Daoy (cell line): ENCODE data around the gene FMNL2. TPM values are rescaled to one million over a fixed set of nuclear protein-coding genes. Genes with fewer than 3 reads are reported as not detected.

ENCODE experiments used
- DNase-seq: peaks from one replicate; pipeline ENCODE4 v3.0.0-alpha.2; 2015; ENCODE audit warnings: low read depth
- total RNA-seq: library from RNA; depleted of rRNA; stranded (reverse); fragments of >200 nt; shearing (Covaris generic); gene quantifications from 2 replicates; pipeline ENCODE4 v1.2.3, GENCODE V29; 2014

The FMNL2 gene
- total RNA-seq, 1 experiment from 2014 or later, result 29.0 TPM

- no peak for DNase-seq
These were observed 112.9 kb downstream of the FMNL2 start for GRCh38 chr2:152447897-152448296.

DNA sequence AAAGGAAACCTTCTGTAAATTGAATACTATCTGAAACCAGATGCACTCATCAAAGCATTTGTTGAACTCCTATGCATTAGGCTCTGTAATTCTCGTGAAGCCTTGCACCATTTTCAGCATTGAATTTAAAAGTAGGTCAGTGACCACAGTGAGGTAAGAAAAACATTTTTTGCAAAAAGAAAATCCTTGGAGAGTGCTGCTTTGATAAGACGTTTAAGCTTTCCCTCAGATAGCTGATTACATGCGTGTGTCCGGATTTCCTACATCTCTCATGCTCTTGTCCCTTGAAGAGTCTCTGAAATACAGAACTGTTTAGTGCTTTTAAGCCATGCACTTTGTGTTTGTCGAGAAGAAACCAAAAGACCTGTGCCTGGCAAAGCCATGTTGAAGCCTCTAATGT lies 113.6 kb downstream of the FMNL2 start:
- no peak for DNase-seq

DNA sequence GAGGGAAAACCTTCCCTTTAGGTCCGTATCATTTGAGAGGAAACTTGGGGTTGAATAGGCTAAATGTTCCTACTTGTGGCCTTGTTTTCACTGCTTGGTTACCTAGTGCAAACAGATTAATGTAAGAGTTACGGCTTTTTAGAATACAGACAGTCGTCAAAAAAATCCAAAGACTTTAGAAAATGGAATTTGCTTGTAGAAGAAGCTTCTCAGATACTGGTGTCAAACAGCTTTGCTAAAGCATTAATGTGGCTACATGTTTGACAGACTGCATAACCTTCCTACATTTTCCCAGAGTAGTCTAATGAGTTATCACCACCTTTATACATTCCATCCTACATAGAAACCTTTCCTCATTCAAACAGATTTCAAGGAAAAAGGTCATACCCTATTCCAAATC lies 114.6 kb downstream of the FMNL2 start:
- DNase-seq, result no peak

DNA sequence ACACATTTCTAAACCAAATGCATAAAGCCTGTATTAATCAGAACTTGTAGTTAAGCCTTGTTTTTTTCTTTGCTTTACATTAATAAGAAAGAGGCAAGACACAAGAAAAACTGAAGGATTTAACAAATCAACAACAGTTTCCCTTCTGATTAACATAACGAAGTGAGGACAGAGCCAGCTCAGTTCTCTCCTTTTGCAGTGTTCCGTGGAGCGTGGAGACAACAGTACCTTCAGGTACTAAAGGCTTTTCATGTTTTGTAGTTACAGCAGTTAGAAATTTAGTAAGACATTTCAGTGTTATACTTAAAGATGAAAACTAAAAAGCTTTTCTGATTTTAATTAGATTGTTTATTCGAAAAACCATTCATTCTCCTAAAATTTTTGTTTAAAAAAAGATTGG lies 115.2 kb downstream of the FMNL2 start:
- DNase-seq, result no peak

DNA sequence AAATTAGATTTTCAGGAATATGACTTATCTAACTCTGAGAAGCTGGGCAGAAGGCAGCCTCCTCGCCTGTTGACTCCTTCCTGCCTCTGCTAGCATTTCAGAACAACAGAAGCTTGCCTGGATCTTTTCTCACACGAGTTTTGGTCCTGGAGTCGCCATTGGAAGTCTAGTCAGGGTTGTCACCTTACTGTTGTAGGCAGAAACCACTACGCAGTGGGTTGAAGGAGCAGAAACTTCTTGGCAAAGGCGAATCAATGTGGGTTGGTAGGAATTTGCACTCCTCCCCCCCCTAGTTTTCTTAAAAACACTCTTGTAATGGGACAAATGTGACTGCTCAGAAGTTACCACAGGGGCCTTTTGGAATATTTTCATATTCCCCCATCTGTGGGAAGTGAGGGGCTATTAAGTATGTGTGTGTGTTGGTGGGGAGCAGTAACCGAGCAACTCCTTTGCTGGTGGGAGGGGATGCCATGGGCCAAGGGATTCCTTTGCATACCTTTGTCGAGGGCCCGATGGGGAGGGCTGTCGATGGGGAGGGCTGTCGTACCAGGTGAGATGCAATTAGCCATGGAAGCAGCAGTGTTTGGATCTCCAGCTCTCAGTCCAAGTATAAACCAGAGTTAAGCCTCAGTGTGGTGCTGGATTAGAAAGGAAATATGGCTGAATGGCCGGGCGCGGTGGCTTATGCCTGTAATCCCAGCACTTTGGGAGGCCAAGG lies 117.4 kb downstream of the FMNL2 start:
- no peak for DNase-seq

DNA sequence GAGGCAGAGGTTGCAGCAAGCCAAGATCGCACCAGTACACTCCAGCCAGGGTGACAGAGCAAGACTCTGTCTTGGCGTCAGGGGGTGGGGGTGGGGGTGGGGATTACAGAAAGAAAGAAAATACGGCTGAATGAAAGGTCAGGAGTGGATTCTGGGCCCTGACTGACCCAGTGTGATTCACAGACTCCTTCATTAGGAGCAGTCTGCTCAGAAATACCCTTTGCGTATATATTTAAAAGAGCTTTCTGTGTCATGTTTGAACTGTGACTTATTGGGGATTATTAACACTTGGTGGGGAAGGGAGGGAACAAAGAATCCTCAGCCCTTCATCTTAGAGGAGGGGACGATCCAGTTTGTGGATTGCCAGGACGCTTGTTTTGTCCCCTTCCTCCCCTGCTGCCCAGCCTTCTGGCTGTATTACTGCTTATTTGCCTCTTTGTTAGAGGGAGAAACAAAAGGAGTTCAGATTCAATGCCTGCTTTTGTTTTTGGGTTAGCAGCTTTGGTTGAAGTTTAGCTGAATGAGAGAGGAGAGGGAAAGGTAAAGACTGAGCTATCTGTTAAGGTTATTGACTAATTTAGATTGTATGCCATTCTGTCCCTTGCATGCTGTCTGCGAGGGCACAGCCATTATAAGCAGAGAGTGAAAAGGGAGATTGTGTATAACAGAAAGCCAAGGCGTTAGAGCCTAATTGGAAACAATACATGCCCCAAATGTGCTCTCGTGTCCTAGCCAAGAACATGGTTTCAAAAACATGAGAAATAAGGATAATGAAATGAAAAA lies 118.3 kb downstream of the FMNL2 start:
- no peak for DNase-seq

- DNase-seq, result no peak
These were observed 119.4 kb downstream of the FMNL2 start for GRCh38 chr2:152454371-152454770.

DNA sequence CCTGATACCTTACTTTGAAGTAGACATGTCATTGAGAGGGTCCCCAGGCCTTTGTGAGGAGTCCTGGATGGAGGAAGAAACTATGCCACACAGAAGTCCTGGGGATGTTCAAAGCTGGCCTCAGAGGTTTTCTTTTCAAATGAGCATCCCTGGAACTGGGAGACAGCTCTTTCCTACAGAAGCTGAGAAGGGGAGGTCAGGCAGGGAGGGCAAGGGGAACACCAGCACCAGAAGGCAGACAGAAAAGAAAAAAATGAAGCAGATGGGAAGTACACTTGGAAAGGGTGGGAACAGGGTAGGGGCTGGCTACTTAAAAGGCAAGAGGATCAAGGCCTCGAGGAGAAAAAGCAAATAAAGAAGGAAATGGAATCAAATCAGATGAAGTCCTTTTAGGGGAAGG lies 120.0 kb downstream of the FMNL2 start:
- no peak for DNase-seq

DNA sequence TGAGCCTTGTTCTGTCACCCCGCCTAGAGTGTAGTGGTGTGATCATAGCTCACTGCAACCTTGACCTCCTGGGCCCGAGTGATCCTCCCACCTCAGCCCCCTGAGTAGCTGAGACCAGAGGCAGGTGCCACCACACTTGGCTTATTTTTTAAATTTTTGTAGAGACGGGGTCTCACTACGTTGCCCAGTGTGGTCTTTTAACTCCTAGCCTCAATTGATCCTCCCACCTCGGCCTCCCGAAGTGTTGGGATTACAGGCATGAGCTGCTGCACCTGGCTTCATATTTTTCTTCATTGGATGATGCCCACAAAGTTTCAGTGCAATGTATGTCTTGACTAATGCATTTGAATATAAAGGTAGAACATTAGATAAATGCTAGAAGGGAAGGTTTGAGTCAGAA lies 120.8 kb downstream of the FMNL2 start:
- no peak for DNase-seq

DNA sequence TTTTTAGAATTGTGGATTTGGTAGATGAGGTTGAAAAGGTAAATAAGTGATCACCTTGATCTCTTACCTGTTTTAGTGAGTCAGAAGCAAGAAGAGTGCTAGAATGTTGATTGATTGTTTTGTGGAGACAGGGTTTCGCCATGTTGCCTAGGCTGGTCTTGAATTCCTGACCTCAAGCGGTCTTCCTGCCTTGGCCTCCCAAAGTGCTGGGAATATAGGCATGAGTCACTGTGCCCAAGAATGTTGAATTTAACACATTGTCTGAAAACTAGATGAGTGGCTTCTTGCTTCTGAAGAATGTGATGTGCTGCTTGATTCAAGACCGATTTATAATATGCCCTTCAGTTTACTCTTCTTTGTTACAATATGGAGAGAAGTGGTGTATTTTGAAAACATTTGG lies 121.3 kb downstream of the FMNL2 start:
- peak; percentile 58 for DNase-seq

DNA sequence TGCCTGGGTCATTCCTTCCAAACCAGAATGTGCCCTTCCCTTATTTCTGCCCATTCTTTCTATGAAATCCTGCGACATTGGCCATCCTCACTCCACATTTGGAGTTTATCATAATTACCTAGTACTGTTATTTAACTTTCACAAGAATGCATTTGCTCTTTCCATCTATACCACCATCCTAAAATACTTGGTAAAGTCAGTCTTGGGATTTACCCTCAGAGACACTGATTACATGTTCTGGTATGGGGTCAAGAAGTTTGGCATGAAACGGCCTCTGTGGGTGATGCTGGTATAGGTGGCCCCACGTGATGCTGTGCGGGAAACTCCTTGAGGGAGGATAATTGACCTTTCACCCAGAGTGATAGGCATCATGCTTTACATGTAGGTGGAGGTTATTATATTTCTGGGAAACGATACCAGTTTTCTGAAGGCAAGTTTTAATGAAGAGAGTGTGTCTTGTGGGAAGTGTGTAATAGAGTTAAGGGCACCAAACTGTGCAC lies 123.5 kb downstream of the FMNL2 start:
- no peak for DNase-seq

DNA sequence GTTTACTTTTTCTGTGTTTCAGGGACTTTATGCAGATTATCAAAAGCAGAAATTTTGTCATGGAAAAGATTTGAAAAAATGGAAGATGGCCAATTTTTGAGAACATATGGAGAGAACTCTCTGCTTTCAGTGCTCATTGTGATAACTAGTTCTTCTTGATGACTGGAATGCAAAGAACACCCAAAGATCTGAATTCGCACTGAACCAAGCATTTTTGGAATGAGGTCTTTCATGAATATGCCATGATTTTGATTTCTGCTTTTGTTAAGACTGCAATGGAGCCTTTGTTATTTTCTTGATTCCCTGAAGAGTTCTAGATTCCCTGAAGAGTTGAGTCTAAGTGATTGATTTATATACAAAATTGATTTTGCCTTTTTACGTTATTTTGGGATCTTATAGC lies 124.1 kb downstream of the FMNL2 start:
- no peak for DNase-seq

- no peak for DNase-seq
These were observed 125.6 kb downstream of the FMNL2 start for GRCh38 chr2:152460567-152460966.

DNA sequence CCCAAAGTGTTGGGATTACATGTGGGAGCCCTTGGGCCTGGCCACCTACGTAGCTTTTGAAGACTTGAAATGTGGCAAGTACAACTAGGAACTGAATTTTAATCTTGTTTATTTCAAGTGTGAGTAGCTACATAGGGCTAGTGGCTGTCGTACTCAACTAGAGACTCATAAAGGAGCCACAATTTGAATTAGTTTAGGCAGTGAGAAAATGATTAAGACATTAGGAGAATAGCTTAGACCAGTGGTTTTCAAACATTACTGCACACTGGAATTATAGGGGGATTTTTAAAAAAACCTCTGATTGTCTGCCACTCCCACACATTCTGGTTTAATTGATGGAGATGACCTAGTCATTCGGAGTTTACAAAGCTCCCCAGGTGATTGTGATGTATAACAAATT lies 127.1 kb downstream of the FMNL2 start:
- no peak for DNase-seq

DNA sequence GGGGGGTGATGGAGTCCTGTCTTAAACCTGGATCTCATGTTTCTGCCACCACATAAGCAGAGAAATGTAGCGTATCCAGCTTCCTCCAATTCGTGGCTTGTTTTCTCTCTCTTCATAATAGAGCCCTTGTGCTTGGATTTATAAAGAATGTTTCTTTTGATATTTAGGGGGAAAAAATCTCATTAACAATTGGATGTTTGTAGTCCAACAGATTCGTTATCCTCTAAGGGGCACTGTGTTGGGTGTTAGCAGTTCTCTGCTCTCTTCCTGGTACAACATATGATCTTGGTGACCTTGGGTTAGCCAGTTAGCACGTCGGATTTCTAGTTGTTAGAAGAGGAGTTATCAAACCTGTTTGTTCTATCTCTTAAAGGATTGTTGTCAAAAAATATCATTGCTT lies 127.8 kb downstream of the FMNL2 start:
- DNase-seq, result no peak

- no peak for DNase-seq
These were observed 130.0 kb downstream of the FMNL2 start for GRCh38 chr2:152464851-152465470.

- DNase-seq, result peak; percentile 39
These were observed 130.6 kb downstream of the FMNL2 start for GRCh38 chr2:152465541-152465940.

DNA sequence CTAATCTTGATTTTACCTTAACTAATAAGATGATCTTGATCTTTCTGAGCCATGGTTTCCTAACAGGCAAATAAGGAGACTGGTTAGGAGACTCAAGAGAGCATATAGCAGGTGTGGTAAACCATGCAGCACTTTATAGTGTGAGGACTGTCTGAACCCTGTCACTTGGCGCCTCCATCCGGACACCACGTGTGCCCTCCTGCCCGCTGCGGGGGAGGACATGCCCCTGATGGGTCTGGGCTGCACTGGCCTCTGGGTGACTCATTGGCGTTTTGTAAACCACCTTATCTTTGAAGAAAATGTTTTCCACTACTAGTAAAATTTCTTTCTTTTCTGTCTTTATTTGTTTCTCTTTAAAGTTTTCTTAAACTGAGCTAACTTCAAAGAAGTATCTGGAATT lies 131.1 kb downstream of the FMNL2 start:
- peak; percentile 79 for DNase-seq

- peak; percentile 39 for DNase-seq
These were observed 132.2 kb downstream of the FMNL2 start for GRCh38 chr2:152466980-152467676.

DNA sequence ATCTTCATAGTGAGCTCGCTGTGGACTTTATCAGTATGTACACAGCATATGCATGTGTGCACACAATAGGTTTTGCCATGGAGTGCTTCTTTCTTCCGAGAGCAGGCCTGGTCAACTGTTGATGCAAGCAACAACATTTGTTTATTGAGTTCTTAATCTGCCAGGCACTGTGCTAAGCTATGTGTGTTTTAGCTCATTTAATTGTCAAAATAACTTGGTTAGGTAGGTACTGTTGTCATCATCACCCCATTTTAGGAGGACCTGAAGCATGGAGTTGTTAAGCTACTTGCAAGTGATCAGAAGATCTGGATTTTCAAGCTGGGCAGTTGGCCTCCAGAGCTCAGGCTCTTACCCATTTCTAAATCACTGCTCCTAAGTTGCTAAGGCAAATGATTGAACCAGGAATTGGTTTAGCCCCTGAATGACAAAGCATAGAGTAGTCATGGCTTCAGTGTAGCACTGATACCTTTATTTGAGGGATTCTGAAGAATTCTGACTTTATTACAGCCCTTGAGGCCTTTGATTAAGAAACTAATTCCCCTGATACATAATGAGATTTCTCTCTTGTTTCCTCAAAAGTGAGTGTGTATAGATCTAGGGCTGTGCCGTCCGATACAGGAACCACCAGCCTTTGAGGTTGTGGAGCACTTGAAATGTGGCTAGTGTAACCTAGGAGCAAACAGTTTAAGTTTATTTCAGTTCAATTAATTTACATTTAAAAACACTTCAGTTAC lies 132.9 kb downstream of the FMNL2 start:
- DNase-seq, result no peak

DNA sequence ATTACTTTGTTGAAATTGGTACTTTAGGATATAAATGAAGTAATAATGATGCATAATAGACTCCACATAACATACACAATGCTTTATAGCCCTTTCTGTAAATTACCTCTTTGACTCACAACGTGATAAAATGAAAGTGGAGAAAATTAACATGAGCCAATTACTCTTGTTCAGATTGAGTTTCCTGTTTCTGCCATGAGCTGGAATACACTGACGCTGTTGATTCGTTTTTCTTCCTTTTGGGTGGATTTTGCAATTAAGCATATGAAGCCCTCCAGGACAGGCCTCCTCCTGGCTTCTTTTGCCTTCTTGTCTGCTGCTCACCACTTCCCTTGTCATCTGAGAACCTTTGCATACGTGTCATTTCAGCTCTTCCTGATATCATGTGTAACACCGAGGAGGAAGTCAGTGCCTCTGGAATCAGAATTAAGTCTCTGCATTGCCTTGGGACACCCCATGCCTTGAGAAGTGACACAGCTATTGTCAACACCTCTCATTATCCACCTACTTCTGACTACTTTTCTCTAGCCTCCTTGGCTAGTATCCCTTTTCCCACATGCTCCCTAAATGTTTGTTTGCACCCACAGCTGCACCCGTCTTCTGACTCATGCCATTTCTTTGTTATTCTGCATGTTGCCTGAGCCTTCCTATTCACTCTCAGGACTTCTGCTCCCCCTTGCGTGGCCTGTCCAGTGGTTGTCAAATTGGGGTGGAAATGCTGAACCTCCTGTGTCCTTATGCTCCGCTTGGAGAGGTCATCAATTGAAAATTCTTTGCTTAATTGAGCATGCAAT lies 134.1 kb downstream of the FMNL2 start:
- peak; percentile 61 for DNase-seq
